Activated CD8-positive, alpha-beta memory T cell treated with anti-CD3 and anti-CD28 coated beads, Interleukin-2, amount 50 U/mL, for 4 hours (primary cell): Measurements from ENCODE around the gene RETNLB.

ENCODE experiments used
- DNase-seq: peaks from one replicate; pipeline ENCODE4 v3.0.0-alpha.2; 2020

RETNLB gene, protein sequence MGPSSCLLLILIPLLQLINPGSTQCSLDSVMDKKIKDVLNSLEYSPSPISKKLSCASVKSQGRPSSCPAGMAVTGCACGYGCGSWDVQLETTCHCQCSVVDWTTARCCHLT

GRCh38 chr3:108757404-108757982 is at the start of gene RETNLB:
TSS of gene RETNLB (minus strand) at chr3:108757410. CDS start at chr3:108757185, 225 bp downstream.
- no peak for DNase-seq

DNA sequence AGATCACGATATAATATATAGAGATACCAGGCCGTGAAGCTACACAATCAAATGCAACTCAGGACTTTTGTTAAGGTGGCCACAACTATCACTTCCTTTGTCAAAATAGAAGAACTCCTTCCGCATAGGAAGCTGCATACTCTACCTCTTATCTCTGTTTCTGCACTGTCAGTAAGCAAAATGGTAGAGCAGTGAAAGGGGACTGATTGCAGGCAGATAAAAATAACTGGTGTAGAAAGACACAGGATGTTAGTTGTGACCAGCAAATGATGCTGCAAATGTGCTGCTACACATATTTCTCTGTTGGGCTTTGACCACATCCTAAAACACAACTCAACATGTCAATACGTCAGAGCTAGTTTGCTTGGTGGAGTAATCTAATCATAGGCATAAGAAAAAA is 49.1 kb upstream of the RETNLB start:
- no peak for DNase-seq

GRCh38 chr3:108804966-108805365 is 47.8 kb upstream of the RETNLB start:
- DNase-seq = no peak

- no peak for DNase-seq
Observed at GRCh38 chr3:108804437-108804836, 47.2 kb upstream of the RETNLB start.

GRCh38 chr3:108791473-108791872 is 34.3 kb upstream of the RETNLB start:
- no peak for DNase-seq

DNA sequence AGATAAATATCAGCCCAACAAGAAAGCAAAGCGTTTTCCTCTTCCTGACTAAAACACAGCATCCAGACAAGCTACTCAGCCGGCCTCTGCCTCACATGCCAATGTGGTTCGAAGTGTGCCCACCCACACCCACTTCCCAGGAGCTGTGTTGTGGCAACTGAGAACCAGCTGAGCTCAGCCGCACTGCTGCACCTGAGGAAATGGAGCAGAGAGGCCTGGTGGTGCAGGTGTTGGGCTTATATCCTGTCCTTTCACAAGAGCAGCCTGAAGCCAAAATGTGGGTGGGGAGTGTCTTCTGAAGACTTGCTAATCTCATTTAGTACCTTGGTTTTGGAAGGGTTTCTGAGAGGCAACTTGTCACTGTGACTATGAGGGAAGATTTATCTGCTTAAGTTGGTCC is 23.0 kb upstream of the RETNLB start:
- DNase-seq = peak; percentile 27

DNA sequence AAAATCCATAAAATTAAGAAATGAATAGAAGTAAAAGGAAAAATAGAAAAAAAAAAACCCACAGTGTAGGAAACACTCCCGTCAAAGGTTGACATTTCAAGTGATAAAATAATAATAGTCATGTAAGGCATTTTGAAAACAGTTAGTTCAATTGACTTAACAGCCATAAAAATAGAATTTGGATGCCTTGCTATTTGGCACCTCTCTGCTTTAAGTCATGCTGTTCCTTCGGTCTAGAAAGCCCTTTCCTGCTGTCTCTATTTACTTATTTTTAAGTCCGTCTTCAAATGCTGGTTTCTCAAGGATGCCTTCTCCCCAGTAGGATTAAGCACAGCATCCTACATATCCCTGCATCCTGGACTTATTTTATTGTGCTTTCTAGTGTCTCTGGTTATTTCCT is 22.3 kb upstream of the RETNLB start:
- DNase-seq = no peak

DNA sequence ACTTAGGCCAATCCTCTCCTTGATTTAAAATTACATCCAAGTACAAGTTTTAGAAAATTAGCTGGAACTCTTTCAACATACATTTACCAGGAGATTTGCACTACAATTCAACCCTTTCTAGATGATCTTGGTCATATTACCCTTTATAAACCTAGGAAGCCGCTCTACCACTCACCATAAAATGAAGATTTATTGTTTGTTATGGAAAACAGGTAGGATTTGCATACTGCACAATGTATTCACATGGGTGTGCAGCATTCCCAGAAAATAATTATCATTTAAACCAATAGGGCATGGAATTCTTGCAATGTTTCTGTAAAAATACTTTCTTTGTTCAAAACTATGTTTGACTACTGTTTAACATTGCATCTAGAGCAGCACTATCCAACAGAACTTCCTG is 18.4 kb upstream of the RETNLB start:
- DNase-seq = no peak

- DNase-seq = no peak
Observed at GRCh38 chr3:108767253-108767652, 10.0 kb upstream of the RETNLB start.

- no peak for DNase-seq
Observed at GRCh38 chr3:108755686-108756085, 1.5 kb downstream of the RETNLB start.

DNA sequence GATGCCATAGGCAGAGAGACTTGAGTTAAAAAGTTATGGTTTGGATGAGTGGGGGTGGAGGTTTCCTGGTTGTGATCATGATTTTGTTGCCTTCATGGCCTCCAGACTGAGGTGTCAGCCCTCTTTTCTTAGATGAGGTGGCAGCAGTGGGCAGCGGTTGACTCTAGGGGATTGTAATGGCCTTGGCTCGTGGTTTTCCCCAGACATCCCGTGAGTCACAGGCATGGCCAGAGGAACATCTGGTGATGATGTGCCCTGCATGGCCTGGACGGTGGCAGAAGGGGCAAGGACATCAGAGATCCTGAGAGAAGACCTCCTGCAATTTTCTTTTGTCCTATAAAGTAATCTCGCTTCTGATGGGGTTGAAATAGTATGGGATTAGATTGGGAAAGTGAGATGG is 12.4 kb downstream of the RETNLB start:
- no peak for DNase-seq

GRCh38 chr3:108742929-108743328 is 14.3 kb downstream of the RETNLB start:
- no peak for DNase-seq

DNA sequence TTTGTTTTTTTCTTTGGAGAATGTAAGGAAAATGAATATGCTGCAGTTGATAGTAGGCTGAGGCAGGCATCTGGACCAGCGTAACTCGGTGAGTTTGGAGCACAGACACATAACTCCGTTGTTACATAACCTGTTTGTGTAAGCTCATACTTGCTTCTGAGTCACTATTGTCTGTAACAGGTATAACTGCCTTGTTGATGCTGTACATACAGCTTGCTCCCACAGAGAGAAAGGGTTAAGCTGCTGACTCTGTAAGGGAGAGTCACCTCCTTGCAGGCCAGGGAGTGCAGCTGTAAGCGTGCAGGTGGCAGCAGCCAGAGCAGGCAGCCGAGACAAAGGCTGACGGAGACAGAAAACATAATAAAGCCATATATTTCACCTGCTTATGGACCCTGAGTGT is 20.4 kb downstream of the RETNLB start:
- DNase-seq = no peak

GRCh38 chr3:108728934-108729333 is 28.3 kb downstream of the RETNLB start:
- no peak for DNase-seq

DNA sequence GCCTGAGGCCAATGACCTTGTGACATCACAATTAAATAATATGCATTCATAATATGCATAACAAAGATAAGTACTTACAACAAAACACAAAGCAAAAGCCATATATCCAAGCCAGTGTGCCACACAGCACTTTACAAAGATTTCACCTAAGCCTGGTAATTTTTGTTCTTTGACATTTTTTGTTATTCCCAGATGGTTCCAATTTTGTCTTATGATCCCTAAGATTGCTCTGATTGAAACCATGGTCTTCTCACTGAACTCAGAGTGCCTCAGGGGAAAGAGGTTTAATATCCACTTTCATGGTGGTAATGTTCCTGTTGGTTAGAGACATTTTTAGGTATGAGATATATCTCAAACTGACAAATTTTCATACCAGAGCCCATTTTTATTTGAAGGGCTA is 29.1 kb downstream of the RETNLB start:
- no peak for DNase-seq

- no peak for DNase-seq
Observed at GRCh38 chr3:108724101-108724500, 33.1 kb downstream of the RETNLB start.

- no peak for DNase-seq
Observed at GRCh38 chr3:108722724-108723123, 34.5 kb downstream of the RETNLB start.

- no peak for DNase-seq
Observed at GRCh38 chr3:108719178-108719806, 37.9 kb downstream of the RETNLB start.

- no peak for DNase-seq
Observed at GRCh38 chr3:108718454-108718853, 38.8 kb downstream of the RETNLB start.

DNA sequence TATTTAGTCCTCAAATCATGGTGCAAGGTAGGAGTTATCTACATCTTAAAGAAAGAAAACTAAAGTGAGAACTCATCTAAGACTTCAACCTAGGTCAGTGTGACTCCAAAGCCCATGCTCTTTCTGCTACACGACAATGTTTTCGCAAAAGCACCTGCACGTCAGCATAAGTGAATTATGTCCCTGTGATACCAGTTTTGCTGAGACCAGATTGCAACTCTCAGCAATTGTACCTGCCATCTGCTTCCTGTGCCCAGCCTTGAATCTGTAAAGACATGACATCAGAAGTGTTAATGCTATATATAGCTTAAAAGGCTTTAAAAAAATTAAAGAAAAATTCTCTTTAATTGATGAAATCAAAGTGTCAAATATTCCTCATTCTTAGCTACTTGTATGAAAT is 43.4 kb downstream of the RETNLB start:
- DNase-seq = no peak

DNA sequence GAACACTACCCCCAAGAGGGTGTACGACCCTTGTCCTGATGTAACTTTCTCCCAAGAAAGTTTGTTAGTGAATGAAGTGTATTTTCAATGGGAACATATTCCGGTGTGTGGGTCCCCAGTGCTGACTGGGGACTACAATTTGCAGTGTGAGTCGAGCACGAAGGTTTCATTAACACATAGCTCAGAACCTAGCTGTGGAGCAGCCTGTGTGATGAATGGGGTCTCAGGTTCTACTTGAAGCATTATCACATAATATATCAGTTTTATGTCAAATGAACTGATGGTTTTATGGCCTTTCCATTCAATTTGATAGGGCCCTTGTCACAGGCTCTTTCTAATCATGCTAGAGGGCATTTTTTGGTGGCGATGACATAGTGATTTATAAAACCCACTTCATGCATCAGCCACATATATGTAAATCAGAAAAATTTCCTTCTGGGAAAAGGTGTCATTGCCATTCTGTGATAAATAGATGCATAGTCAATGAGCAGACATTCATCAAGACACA is 44.1 kb downstream of the RETNLB start:
- no peak for DNase-seq
